HepG2 (cell line): ENCODE data around the gene PHACTR1. TPM values are rescaled to one million over a fixed set of nuclear protein-coding genes. Genes with fewer than 3 reads are reported as not detected.

ENCODE experiments used
- ATAC-seq: fragments of 200-7000 bp; cut with Tn5 transposase; 3 replicates; pipeline ENCODE4 v1.9.1; 2020; ENCODE audit warnings: mild to moderate bottlenecking, moderate library complexity
- BruUV-seq: library from RNA; stranded (reverse); fragments of 400-500 nt; replicated peaks from 2 replicates; lab custom pipeline; 2021; lab: Mats Ljungman, UMichigan
- CTCF ChIA-PET: fragments of 300-600 bp; formaldehyde crosslinking; extraction: SDS; loops from one replicate; lab custom pipeline; 2021; ENCODE audit warnings: low total read pairs, inconsistent platforms, low intra/inter-chr PET ratio; lab: Yijun Ruan, JAX
- POLR2A ChIA-PET: fragments of 350-600 bp; sonication (Branson Sonifier 250); formaldehyde crosslinking; loops from one replicate; lab custom pipeline; 2020; ENCODE audit warnings: antibody characterized with exemption, inconsistent platforms; lab: Yijun Ruan, JAX
- DNase-seq: peaks from one replicate; pipeline ENCODE4 v3.0.0-alpha.2; 2015; ENCODE audit warnings: low spot score
- FAIRE-seq: peaks from 3 replicates; lab custom pipeline; 2011; peaks lifted over from hg19 to GRCh38; lab: Jason Lieb, UNC
- H2AFZ ChIP-seq: one replicate; pipeline ENCODE4 v1.6.1; 2011; ENCODE audit warnings: low read length, inconsistent platforms
- H3K27ac ChIP-seq: fragments of 300-600 bp; 3 replicates; pipeline ENCODE4 v1.8.0; 2011; ENCODE audit warnings: mixed run types, mild to moderate bottlenecking, mixed read lengths, low read length, inconsistent platforms; ENCODE audit not compliant: insufficient read depth; ENCODE audit errors: extremely low read length
- H3K27me3 ChIP-seq, 2 experiments: fragments of 200-600 bp in 1 of 2; 2 replicates in 1 of 2; 3 replicates in 1 of 2; pipeline versions ENCODE4 v1.6.0 to v1.8.0; 2011; ENCODE audit warnings: low read length in 2 of 2, mild to moderate bottlenecking in 2 of 2, moderate library complexity in 2 of 2, inconsistent platforms in 1 of 2; ENCODE audit not compliant: insufficient read depth in 2 of 2, control insufficient read depth in 1 of 2
- H3K36me3 ChIP-seq, 2 experiments: fragments of 200-600 bp in 1 of 2; replicated peaks in 1 of 2; 2 replicates in 1 of 2; 3 replicates in 1 of 2; pipeline versions ENCODE4 v1.5.1 to v1.8.0; 2011; ENCODE audit warnings: low read length in 2 of 2, inconsistent platforms in 1 of 2; ENCODE audit not compliant: insufficient read depth in 2 of 2, control insufficient read depth in 1 of 2
- H3K4me1 ChIP-seq: 2 replicates; pipeline ENCODE4 v1.5.1; 2012; ENCODE audit warnings: low read length, inconsistent platforms; ENCODE audit not compliant: insufficient read depth
- H3K4me2 ChIP-seq: 2 replicates; pipeline ENCODE4 v1.6.0; 2011; ENCODE audit warnings: low read depth, low read length, inconsistent platforms
- H3K4me3 ChIP-seq, 3 experiments: fragments of 200-600 bp in 1 of 3; sonication (generic), shearing (Covaris generic) in 1 of 3; replicated peaks in 1 of 3; 2 replicates each; pipeline ENCODE4 v1.5.1; 2011 to 2016; ENCODE audit warnings: low read length in 3 of 3, inconsistent platforms in 2 of 3, low read depth in 2 of 3, mild to moderate bottlenecking in 2 of 3, control low read depth in 1 of 3, mixed read lengths in 1 of 3; ENCODE audit not compliant: insufficient read depth in 1 of 3
- H3K79me2 ChIP-seq: one replicate; pipeline ENCODE4 v1.6.1; 2011; ENCODE audit warnings: low read length, inconsistent platforms; ENCODE audit not compliant: insufficient read depth
- H3K9ac ChIP-seq: 2 replicates; pipeline ENCODE4 v1.6.0; 2011; ENCODE audit warnings: mild to moderate bottlenecking, low read depth, low read length, inconsistent platforms; ENCODE audit not compliant: insufficient read depth
- H3K9me3 ChIP-seq: 2 replicates; pipeline ENCODE4 v1.5.1; 2012; ENCODE audit warnings: mild to moderate bottlenecking, low read length
- H4K20me1 ChIP-seq: 2 replicates; pipeline ENCODE4 v1.6.0; 2011; ENCODE audit warnings: inconsistent platforms, mild to moderate bottlenecking, low read length, moderate library complexity; ENCODE audit not compliant: insufficient read depth
- AKNA ChIP-seq: sonication (generic); formaldehyde crosslinking; IDR thresholded peaks from 2 replicates; pipeline ENCODE4 v1.4.0; 2020; ENCODE audit warnings: missing genetic modification reagents, borderline replicate concordance
- ARHGAP35 ChIP-seq: sonication (generic); formaldehyde crosslinking; IDR thresholded peaks from 2 replicates; pipeline ENCODE4 v1.9.0; 2022; ENCODE audit warnings: mild to moderate bottlenecking, inconsistent platforms, moderate library complexity, missing genetic modification reagents, borderline replicate concordance
- CERS6 ChIP-seq: sonication (generic); formaldehyde crosslinking; IDR thresholded peaks from 2 replicates; pipeline ENCODE4 v1.5.0; 2020; ENCODE audit warnings: missing genetic modification reagents
- ERF ChIP-seq: IDR thresholded peaks from 2 replicates; pipeline ENCODE4 v1.6.1; 2018; ENCODE audit warnings: missing biosample characterization, missing genetic modification reagents
- HNRNPH1 ChIP-seq: fragments of 200-400 bp; formaldehyde crosslinking; optimal IDR thresholded peaks from 2 replicates; pipeline ENCODE3; 2017; ENCODE audit warnings: mild to moderate bottlenecking, low read depth, low read length
- HNRNPK ChIP-seq: fragments of 200-400 bp; formaldehyde crosslinking; IDR thresholded peaks from 2 replicates; pipeline ENCODE4 v1.6.1; 2018; ENCODE audit warnings: low read length, low read depth, moderate library complexity, mild to moderate bottlenecking; ENCODE audit not compliant: poor library complexity, severe bottlenecking
- KMT2B ChIP-seq: IDR thresholded peaks from 2 replicates; pipeline ENCODE4 v1.6.1; 2016; ENCODE audit warnings: missing genetic modification reagents, missing compliant biosample characterization
- PAX8 ChIP-seq: sonication (generic); formaldehyde crosslinking; IDR thresholded peaks from 2 replicates; pipeline ENCODE4 v1.8.0; 2022; ENCODE audit warnings: mild to moderate bottlenecking, missing genetic modification reagents, borderline replicate concordance
- SALL2 ChIP-seq: sonication (generic); formaldehyde crosslinking; IDR thresholded peaks from 2 replicates; pipeline ENCODE4 v1.8.1; 2023; ENCODE audit warnings: mild to moderate bottlenecking, missing genetic modification reagents, inconsistent platforms
- TBX2 ChIP-seq: sonication (generic); formaldehyde crosslinking; IDR thresholded peaks from 2 replicates; pipeline ENCODE4 v1.5.0; 2020; ENCODE audit warnings: missing genetic modification reagents, mild to moderate bottlenecking, borderline replicate concordance
- TOE1 ChIP-seq: sonication (generic); formaldehyde crosslinking; IDR thresholded peaks from 2 replicates; pipeline ENCODE4 v1.4.0; 2020; ENCODE audit warnings: mild to moderate bottlenecking, missing genetic modification reagents
- ZBTB39 ChIP-seq: sonication (generic); formaldehyde crosslinking; IDR thresholded peaks from 2 replicates; pipeline ENCODE4 v1.5.0; 2020; ENCODE audit warnings: missing genetic modification reagents
- ZNF274 ChIP-seq: sonication (generic); formaldehyde crosslinking; IDR thresholded peaks from 2 replicates; pipeline ENCODE4 v1.5.1; 2020; ENCODE audit warnings: mild to moderate bottlenecking, missing genetic modification reagents
- ZNF496 ChIP-seq: sonication (generic); formaldehyde crosslinking; IDR thresholded peaks from 2 replicates; pipeline ENCODE4 v1.8.1; 2023; ENCODE audit warnings: mild to moderate bottlenecking, moderate library complexity, missing genetic modification reagents; ENCODE audit not compliant: insufficient replicate concordance
- ZNF788 ChIP-seq: sonication (generic); formaldehyde crosslinking; IDR thresholded peaks from 2 replicates; pipeline ENCODE4 v1.5.0; 2020; ENCODE audit warnings: mild to moderate bottlenecking, missing genetic modification reagents, borderline replicate concordance
- WGBS: methylation state at CpG from one replicate; pipeline ENCODE4 v1.1.6; 2017; ENCODE audit warnings: low lambda C conversion rate; 5-methylcytosine and 5-hydroxymethylcytosine counted together
- in situ Hi-C: cut with HindIII; loops from 2 replicates; pipeline ENCODE4 v1.10.0; 2017; ENCODE audit warnings: low pct_unique_long_range_greater_than_20kb; ENCODE audit not compliant: extremely low pct_ligation_motif_present
- intact Hi-C: fragments of 100-400 bp; cut with micrococcal nuclease; formaldehyde crosslinking; loops from one replicate; pipeline ENCODE4 v1.10.0; 2022; ENCODE audit not compliant: unreplicated experiment
- polyA plus RNA-seq, 8 experiments: library from polyadenylated mRNA; depleted of rRNA in 3 of 8; stranded (reverse) in 7 of 8; unstranded in 1 of 8; fragments of >200 nt; fragmentation: Illumina TruSeq in 4 of 8; extraction: Trizol in 4 of 8; gene quantifications; 2 replicates each; pipeline versions ENCODE4 v1.2.1 to v1.2.3, GENCODE V29; 2011 to 2016; ENCODE audit warnings: low read depth in 4 of 8, missing spikeins in 1 of 8, mixed read lengths in 1 of 8; ENCODE audit not compliant: insufficient read depth in 1 of 8
- total RNA-seq, 5 experiments: library from RNA; depleted of rRNA; stranded (reverse); fragments of >200 nt; fragmentation: Illumina TruSeq; extraction: Trizol; gene quantifications; 2 replicates each; pipeline ENCODE4 v1.2.3, GENCODE V29; 2016; ENCODE audit warnings: low read depth in 1 of 5

PHACTR1 gene
- total and polyA plus RNA-seq, 2 of the 13 experiments (the other 11 are each of a cell fraction or from before 2014, with no cell fraction given) = 0.09 TPM; not detected in 1

GRCh38 chr6:13288481-13288880 is 571.9 kb downstream of the PHACTR1 start:
- peak overlapping the region; percentile 78 for H3K27ac ChIP-seq
- ChIA-PET CTCF (no interaction called here), POLR2A (interaction anchor here (1.5 to 1.7 kb wide), 2 partner anchors 40 to 119 kb away, joined by 3 to 5 read pairs; partner anchors contain the start of gene TBC1D7)
- no peaks in the 10 kb centered on the region for H3K27me3 ChIP-seq
- intact Hi-C loops = loop anchor here (2.0 kb wide), 1 partner anchor 40 kb away; the partner anchor contains the start of gene TBC1D7
- no TSS peak for BruUV-seq
- H3K4me1 ChIP-seq = peaks cover 29% of the 10 kb centered on the region
- H3K9ac ChIP-seq = no peak overlapping the region
- WGBS = 98% methylated on average over 9 of the region's 9 CpGs
- no peak overlapping the region for H2AFZ ChIP-seq
- peaks cover 0 to 13% of the 10 kb centered on the region in 2 experiments; a peak in 3 of 5 replicates for H3K36me3 ChIP-seq
- H3K79me2 ChIP-seq = no peaks in the 10 kb centered on the region
- H3K4me2 ChIP-seq = no peak overlapping the region
- no peak for FAIRE-seq
- no peak for DNase-seq
- no peak overlapping the region for H3K4me3 ChIP-seq
- ATAC-seq = no peak
- in situ Hi-C loops = no loop called here
- peaks cover 28% of the 10 kb centered on the region for H3K9me3 ChIP-seq
- no peaks in the 10 kb centered on the region for H4K20me1 ChIP-seq
- TF ChIP-seq ZNF496 (CRISPR knock-in tag) = no peak
- TF ChIP-seq TBX2 (CRISPR knock-in tag) = no peak
- no peak for TF ChIP-seq CERS6 (CRISPR knock-in tag)
- TF ChIP-seq ARHGAP35 (CRISPR knock-in tag) = no peak
- no peak for TF ChIP-seq ZNF274 (CRISPR knock-in tag)
- TF ChIP-seq SALL2 = no peak
- no peak for TF ChIP-seq PAX8 (CRISPR knock-in tag)
- no peak for TF ChIP-seq AKNA (CRISPR knock-in tag)
- TF ChIP-seq ZNF788 (CRISPR knock-in tag) = no peak
- no peak for TF ChIP-seq ZBTB39 (CRISPR knock-in tag)
- TF ChIP-seq HNRNPK = no peak
- no peak for TF ChIP-seq HNRNPH1
- no peak for TF ChIP-seq TOE1 (CRISPR knock-in tag)
- TF ChIP-seq ERF (CRISPR knock-in tag) = no peak
- no peak for TF ChIP-seq KMT2B (CRISPR knock-in tag)
